Right lung (tissue), 10 donors: ENCODE data around the gene DNASE1L3. TPM values are rescaled to one million over a fixed set of nuclear protein-coding genes. Genes with fewer than 3 reads are reported as not detected.
A peak's percentile ranks its signal among the peaks of the same experiment; 100 is the strongest.
"Not testable (repeated sequence)": the region's sequence is repeated elsewhere in the genome, so short reads cannot be mapped to it uniquely, and the experiment has no call there.

Experiments used
- DNase-seq, 2 donors: peaks; one replicate each; pipeline ENCODE4 v3.0.0-alpha.2; 2013
- long read RNA-seq, 8 donors: transcript quantifications; one replicate each; lab custom pipeline, GENCODE V29; 2026
- polyA plus RNA-seq, 5 donors: library from polyadenylated mRNA; unstranded; fragments of 120-200 nt; gene quantifications; one replicate each; pipeline versions ENCODE4 v1.2.1 to v1.2.3, GENCODE V29; 2013; ENCODE audit warnings: inconsistent platforms in 1 of 5, low replicate concordance in 1 of 5; ENCODE audit not compliant: insufficient read length in 5 of 5, insufficient read depth in 1 of 5

DNASE1L3 gene
- polyA plus RNA-seq, result 1 to 10 TPM; 1.3 to 2.8 (median 2.2) TPM
- long read RNA-seq, donor 1, partial matches to known transcripts, result 0 of 1 reads
- long read RNA-seq, donor 1, other reads (novel, unspliced or antisense), result 0 of 1 reads
- long read RNA-seq, donor 2, result 0 reads
- long read RNA-seq, donor 3, partial matches to known transcripts, result 0 of 1 reads
- long read RNA-seq, donor 3, other reads (novel, unspliced or antisense), result 0 of 1 reads
- long read RNA-seq, donor 4, result 0 reads
- long read RNA-seq, donor 5, partial matches to known transcripts, result 0 of 1 reads
- long read RNA-seq, donor 5, other reads (novel, unspliced or antisense), result 0 of 1 reads
- long read RNA-seq, donor 6, partial matches to known transcripts, result 0 of 1 reads
- long read RNA-seq, donor 6, other reads (novel, unspliced or antisense), result 0 of 1 reads
- long read RNA-seq, donor 7, partial matches to known transcripts, result 7 of 45 reads
- long read RNA-seq, donor 7, other reads (novel, unspliced or antisense), result 38 of 45 reads
- long read RNA-seq, donor 8, result 0 reads

- no peak for DNase-seq
These were observed at the start of gene DNASE1L3 for GRCh38 chr3:58210761-58211460. DNASE1L3 (minus strand) TSS chr3:58210972; CDS start chr3:58210906, 66 bp downstream.

GRCh38 chr3:58260261-58260731, 49.5 kb upstream of the DNASE1L3 start:
- no peak for DNase-seq

GRCh38 chr3:58258392-58259055, 47.8 kb upstream of the DNASE1L3 start:
- DNase-seq, result no peak

GRCh38 chr3:58256511-58256910, 45.7 kb upstream of the DNASE1L3 start:
- DNase-seq, result no peak

GRCh38 chr3:58256061-58256460, 45.3 kb upstream of the DNASE1L3 start:
- DNase-seq, result no peak

- no peak for DNase-seq
These were observed 43.4 kb upstream of the DNASE1L3 start for GRCh38 chr3:58254144-58254543.

- DNase-seq, result no peak
These were observed 40.9 kb upstream of the DNASE1L3 start for GRCh38 chr3:58251631-58252035.

GRCh38 chr3:58250093-58250707, 39.4 kb upstream of the DNASE1L3 start:
- DNase-seq, result no peak

GRCh38 chr3:58249358-58250092, 38.8 kb upstream of the DNASE1L3 start:
- peak in 1 of 2 donors; percentile 7 for DNase-seq

- DNase-seq, result no peak
These were observed 35.6 kb upstream of the DNASE1L3 start for GRCh38 chr3:58246148-58247047.

- peak in 1 of 2 donors; percentile 21 for DNase-seq
These were observed 33.3 kb upstream of the DNASE1L3 start for GRCh38 chr3:58243976-58244585.

GRCh38 chr3:58242860-58243259, 32.1 kb upstream of the DNASE1L3 start:
- not testable (repeated sequence) for DNase-seq

- DNase-seq, result no peak
These were observed 31.6 kb upstream of the DNASE1L3 start for GRCh38 chr3:58242340-58242739.

GRCh38 chr3:58241306-58242044, 30.7 kb upstream of the DNASE1L3 start:
- DNase-seq, result no peak

- no peak for DNase-seq
These were observed 28.1 kb upstream of the DNASE1L3 start for GRCh38 chr3:58238830-58239229.

- peak in 1 of 2 donors; percentile 11 for DNase-seq
These were observed 27.3 kb upstream of the DNASE1L3 start for GRCh38 chr3:58237941-58238681.

- DNase-seq, result peak; percentile 78 to 82
These were observed 26.6 kb upstream of the DNASE1L3 start, which contains the start of gene ABHD6 for GRCh38 chr3:58237238-58237940. ABHD6 (plus strand) TSS chr3:58237792; CDS start chr3:58256587, 18,795 bp downstream.
